Left colon (tissue), 2 donors: ENCODE results near the gene SHKBP1. TPM values are rescaled to one million over a fixed set of nuclear protein-coding genes. Genes with fewer than 3 reads are reported as not detected.
"Not testable (repeated sequence)": the region's sequence is repeated elsewhere in the genome, so short reads cannot be mapped to it uniquely, and the experiment has no call there.

Experiments
- ATAC-seq: fragments of 200-7000 bp; cut with Tn5 transposase; one replicate; pipeline ENCODE4 v1.9.1; 2020; ENCODE audit warnings: mild to moderate bottlenecking, moderate library complexity
- DNase-seq, 2 donors: peaks; one replicate each; pipeline ENCODE4 v3.0.0-alpha.2; 2020
- intact Hi-C, 2 donors: fragments of 100-400 bp; cut with DNase I in 1 of 2; cut with micrococcal nuclease in 1 of 2; formaldehyde crosslinking; loops; one replicate each; pipeline versions ENCODE4 v1.11.2 to v1.14.0; 2022; cut with DNase I, micrococcal nuclease
- total RNA-seq, 2 donors: library from RNA; stranded (reverse); fragmentation: NEBNext Ultra II Directional; extraction: Animal tissue kit (Norgen Biotek cat#: 25700); gene quantifications; one replicate each; pipeline ENCODE4 v1.2.1, GENCODE V29; 2021
- donor health status: DM: no; HTN: no; CAD: no.
- donor health status: DM: yes; HTN: yes; CAD: no.

SHKBP1 gene
- total RNA-seq, 2 donors from 2014 or later: 64.1 to 64.3 TPM

DNA sequence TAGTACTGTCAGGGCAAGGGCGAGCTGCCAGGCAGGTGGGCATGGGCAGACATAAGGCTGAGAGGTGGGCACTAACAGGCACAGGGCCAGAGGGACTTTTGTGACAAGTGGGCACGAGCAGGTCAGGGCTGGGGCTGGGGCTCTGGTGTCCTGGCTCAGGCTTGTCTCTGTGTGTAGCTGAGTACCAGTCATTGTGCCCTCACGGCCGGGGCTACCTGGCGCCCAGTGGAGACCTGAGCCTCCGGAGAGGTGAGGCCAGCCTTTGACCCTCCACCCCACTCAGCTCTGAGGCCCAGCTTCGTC lies 46.1 kb downstream of the SHKBP1 start:
- intact Hi-C loops: no loop called here
- DNase-seq: no peak

DNA sequence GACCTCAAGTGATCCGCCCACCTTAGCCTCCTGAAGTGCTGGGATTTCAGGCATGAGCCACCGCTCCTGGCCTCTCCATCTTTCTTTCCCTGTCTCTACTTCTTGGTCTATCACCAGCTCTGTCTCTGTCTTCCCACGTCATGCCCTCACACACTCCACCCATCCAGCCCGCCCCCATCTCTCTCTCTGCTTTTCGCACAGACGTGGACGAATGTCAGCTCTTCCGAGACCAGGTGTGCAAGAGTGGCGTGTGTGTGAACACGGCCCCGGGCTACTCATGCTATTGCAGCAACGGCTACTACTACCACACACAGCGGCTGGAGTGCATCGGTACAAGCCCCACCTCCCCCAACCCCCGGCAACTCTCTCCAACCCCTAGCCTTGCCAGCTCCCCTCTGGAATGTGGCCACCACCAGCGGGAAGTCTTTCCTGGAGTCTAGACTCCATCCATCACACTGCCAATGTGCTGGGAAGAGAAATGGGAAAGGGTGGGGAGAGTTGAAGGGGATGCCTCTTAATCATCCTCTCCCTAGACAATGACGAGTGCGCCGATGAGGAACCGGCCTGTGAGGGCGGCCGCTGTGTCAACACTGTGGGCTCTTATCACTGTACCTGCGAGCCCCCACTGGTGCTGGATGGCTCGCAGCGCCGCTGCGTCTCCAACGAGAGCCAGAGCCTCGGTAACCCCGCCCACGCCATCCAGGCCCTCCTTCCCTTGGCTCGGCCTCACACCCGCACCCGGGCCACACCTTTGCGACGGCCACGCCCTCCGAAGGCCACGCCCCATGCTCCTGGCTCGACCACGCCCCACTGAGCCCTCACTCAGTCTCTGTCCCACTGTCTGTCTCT lies 47.0 kb downstream of the SHKBP1 start:
- DNase-seq (peak; percentile 83 to 92), ATAC-seq (peak; percentile 96)
- intact Hi-C loops: no loop called here

More for the DNA sequence above, 46.1 kb downstream of the SHKBP1 start:
- ATAC-seq: no peak

DNA sequence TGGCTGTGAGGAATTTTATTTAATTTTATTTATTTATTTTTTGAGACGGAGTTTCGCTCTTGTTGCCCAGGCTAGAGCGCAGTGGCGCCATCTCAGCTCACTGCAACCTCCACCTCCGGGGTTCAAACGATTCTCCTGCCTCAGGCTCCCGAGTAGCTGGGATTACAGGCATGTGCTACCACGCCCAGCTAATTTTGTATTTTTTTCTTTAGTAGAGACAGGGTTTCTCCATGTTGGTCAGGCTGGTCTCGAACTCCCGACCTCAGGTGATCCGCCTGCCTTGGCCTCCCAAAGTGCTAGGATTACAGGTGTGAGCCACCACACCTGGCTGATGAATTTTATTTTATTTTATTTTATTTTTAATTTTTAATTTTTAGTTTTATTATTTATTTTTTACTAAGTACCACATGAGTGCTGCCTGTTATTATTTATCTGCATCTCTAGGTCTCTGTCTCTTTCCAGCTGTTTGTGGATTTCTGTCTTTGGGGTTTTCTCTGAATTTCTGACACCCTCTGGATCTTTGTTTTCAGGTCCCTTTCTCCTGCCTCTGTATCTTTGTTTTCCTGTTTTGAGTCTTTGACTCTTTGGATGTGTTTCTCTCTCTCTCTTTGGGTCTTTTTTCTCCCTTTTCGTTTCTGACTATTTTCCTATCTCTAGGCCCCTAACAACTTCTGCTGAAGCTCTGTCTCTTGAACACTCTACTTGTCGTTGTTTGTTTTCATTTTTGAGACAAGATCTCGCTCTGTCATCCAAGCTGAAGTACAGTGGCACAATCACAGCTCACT lies 47.9 kb downstream of the SHKBP1 start:
- ATAC-seq, DNase-seq, intact Hi-C loops: not testable (repeated sequence)

DNA sequence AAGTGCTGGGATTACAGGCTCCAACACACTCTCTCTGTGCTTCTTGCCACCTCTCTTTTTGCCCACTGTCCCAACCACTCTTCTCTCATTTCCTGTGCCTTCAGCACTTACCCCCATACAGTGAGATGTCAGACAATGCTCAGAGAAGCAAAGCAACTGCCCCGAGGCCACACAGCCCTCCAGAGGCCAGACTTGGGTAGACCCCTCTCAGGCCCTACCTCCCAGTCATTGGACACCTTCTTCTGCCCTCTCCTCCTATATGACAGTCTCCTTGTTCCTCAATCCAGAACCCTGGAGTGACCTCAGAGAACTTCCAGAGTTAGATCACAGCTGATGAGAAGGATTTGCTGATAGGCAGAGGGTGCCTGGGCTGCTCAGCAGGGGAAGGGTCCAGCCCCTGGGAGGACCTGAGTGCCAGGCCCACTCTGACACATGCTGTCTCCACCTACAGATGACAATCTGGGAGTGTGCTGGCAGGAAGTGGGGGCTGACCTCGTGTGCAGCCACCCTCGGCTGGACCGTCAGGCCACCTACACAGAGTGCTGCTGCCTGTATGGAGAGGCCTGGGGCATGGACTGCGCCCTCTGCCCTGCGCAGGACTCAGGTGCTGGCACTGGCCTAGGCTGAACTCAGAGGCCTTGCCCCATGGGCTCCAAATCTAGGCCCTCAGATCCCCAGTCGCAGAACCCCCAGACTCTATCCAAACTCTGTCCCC lies 48.9 kb downstream of the SHKBP1 start:
- intact Hi-C loops: no loop called here

DNA sequence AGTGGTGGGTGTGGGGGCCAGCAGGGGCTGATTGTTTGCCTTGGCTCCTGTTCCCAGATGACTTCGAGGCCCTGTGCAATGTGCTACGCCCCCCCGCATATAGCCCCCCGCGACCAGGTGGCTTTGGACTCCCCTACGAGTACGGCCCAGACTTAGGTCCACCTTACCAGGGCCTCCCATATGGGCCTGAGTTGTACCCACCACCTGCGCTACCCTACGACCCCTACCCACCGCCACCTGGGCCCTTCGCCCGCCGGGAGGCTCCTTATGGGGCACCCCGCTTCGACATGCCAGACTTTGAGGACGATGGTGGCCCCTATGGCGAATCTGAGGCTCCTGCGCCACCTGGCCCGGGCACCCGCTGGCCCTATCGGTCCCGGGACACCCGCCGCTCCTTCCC lies 50.2 kb downstream of the SHKBP1 start:
- ATAC-seq (no peak), DNase-seq (no peak)
- intact Hi-C loops: no loop called here

More for the DNA sequence above, 48.9 kb downstream of the SHKBP1 start:
- ATAC-seq (no peak), DNase-seq (no peak)

DNA sequence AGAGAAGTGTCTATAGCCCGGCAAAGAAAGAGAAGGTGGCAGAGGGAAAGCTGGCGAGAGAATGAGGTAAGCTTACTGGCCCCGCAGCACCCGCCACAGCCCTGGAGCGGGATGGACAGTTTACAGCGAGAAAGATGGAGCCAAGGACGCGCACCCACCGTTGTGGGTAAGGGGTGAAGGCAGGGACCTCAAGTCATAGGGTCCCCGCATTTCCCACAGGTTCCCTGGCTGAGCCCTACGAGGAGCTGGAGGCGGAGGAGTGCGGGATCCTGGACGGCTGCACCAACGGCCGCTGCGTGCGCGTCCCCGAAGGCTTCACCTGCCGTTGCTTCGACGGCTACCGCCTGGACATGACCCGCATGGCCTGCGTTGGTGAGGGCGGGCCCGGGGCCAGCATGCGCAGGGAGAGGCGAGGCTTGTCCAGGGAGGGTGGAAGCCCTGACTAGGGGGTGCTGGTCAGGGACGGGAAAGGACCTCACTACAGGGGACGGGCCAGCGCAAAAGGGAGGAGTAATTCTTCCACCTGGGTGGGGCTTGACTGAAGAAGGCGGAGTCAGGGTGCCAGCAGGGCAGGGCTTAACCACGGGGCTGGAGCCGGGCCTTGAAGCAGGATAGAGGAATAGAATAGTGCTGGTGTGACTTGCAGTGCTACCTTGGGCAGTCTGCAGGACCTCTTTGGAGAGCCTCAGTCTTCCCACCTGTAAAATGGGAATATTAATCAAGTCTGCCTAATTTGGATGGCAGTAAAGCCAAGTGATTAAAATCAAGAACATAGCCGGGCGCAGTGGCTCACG lies 51.0 kb downstream of the SHKBP1 start:
- DNase-seq (no peak), ATAC-seq (peak; percentile 16)
- intact Hi-C loops: no loop called here

DNA sequence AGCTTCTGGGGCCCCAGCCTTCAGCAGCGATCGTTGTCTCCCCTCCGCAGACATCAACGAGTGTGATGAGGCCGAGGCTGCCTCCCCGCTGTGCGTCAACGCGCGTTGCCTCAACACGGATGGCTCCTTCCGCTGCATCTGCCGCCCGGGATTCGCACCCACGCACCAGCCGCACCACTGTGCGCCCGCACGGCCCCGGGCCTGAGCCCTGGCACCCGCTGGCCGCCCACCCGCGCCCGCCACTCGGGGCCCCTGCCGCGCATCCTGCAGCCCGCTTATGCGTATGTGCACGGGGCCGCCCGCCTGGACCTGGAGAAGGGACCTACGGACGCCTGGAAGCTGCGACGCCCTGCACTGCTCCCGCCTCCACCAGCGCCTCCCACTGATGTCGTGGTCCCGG lies 52.7 kb downstream of the SHKBP1 start:
- intact Hi-C loops: no loop called here
- DNase-seq (no peak), ATAC-seq (no peak)

DNA sequence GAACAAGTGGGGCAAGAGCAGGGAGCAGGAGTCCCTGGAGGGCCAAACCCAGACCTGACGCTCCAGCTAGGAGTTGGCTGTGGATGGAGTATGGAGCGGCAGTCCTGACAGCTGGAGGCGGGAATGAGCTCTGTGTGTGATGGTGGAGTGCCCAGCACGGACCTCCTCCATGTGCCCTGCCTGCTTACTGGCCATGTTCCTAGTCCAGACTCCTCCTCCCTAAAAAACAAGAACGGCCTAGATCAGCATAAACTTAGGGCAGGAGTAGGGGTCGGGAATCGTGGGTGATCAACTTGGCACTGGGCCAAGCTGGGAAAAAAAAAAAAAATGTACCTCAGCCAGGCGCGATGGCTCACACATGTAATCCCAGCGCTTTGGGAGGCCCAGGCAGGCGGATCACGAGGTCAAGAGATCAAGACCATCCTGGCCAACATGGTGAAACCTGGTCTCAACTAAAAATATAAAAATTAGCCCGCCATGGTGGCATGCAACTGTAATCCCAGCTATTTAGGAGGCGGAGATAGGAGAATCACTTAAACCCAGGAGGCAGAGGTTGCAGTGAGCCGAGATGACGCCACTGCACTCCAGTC lies 54.0 kb downstream of the SHKBP1 start:
- DNase-seq (no peak), ATAC-seq (no peak)
- intact Hi-C loops: no loop called here

DNA sequence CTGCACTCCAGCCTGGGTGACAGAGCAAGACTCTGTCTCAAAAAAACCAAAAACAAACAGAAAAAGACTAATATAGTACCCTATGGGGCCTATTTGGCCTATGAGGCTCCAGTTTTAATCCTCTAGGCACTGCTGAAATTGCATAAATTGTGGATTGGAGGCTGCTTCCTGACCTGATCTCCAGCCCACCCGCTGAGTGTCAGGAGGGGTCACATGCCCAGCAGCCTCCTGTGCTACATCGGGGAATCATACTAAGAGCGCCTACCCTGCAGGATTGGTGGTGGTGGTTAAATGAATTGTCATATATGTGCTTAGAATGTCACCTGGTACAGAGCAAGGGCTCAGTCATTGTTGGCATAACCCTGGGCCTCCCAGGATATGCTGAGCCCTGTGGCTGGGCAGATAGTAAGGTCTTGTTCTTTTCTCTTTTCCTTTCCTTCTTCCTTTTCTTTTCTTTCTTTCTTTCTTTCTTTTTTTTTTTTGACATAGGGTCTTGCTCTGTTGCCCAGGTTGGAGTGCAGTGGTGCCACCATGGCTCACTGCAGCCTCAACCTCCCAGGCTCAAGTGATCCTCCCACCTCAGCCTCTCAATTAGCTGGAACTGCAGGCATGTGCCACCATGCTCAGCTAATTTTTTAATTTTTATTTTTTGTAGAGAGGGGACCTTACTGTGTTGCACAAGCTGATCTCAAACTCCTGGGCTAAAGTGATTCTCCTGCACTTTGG lies 55.8 kb downstream of the SHKBP1 start:
- intact Hi-C loops: no loop called here
- DNase-seq (no peak), ATAC-seq (no peak)

DNA sequence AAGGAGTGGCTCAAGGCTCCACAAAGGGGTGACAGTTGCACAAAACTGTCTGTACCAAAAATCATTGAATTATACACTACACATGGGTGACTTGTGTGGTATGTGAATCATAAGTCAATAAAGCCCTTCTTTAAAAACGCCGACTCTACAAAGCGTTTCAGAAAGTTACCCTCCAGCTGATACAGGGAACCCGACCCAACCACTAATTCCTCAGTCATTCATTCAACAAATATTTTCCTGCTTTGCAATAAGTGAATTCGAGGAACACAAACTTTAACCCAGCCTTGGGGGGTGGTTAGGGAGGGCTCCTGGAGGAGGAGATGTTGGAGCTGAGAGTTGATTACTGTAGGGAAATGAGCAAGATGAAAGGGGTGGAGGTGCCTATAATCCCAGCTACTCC lies 56.5 kb downstream of the SHKBP1 start:
- DNase-seq: no peak
- ATAC-seq: no peak
- intact Hi-C loops: no loop called here

DNA sequence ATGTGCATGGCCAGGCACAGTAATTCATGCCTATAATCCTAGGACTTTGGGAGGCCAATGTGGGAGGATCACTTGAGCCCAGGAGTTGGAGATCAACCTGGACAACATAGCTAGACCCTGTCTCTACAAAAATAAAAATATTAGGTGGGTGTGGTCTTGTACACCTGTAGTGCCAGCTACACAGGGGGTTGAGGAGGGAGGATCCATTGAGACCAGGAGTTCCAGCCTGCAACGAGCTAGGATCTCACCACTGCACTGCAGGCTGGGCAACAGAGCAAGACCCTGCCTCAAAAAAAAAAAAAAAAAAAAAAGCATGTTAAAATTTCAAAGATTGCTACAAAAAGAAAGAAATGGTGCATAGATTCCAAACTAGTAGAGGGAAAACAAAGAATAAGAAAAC lies 61.7 kb downstream of the SHKBP1 start:
- ATAC-seq (no peak), DNase-seq (no peak)
- intact Hi-C loops: no loop called here

DNA sequence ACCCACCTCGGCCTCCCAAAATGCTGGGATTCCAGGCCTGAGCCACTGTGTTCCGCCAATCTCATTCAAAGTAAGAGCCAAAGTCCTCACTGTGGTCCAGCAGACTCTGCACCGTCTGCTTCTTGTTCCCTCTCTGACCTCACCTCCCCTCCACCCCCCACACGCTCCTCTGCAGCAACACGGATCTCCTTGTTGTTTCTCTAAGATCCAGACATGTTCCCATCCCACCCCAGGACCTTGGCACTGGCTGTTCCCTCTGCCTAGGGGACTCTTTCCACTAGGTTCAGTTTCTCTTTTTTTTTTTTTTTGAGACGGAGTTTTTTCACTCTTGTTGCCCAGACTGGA lies 62.9 kb downstream of the SHKBP1 start:
- intact Hi-C loops: no loop called here
- DNase-seq (no peak), ATAC-seq (no peak)

DNA sequence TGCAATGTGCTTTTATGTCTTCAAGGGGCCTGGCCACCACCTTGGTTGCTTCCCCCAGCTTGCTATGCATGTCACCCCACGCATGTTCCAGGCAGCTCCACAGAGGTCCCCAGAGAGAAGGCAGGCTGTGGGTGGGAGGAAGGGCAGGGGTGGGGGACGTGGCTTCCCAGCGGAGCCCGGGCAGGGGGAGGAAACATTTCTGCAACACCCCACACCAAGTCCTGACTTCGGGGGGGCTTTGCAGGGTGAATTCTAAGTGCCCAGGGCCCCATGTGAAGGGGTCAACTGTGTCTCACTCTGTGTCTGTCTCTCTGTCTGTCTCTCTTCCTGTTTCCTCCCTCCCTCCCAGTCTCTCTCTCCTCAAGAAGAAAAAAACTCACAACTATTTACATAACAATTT lies 64.1 kb downstream of the SHKBP1 start:
- intact Hi-C loops: no loop called here
- ATAC-seq (no peak), DNase-seq (no peak)

Other genes with a start within 250 kb of the SHKBP1 start
- gene C19orf47, start 228.5 kb upstream of the SHKBP1 start, total RNA-seq: 10 to 100 TPM; 11.2 to 14.7 TPM
- gene PLD3, start 228.2 kb upstream of the SHKBP1 start, total RNA-seq: 100 to 1,000 TPM; 109 to 170 TPM
- gene HIPK4, start 186.7 kb upstream of the SHKBP1 start, total RNA-seq: under 1 TPM in 1 of 2 donors, not detected in 1; 0.11 TPM
- gene PRX, start 163.5 kb upstream of the SHKBP1 start, total RNA-seq: 1 to 10 TPM; 1.2 to 2.1 TPM
- gene SERTAD1, start 150.9 kb upstream of the SHKBP1 start, total RNA-seq: 10 to 100 TPM; 12.5 to 17.9 TPM
- gene SERTAD3, start 132.5 kb upstream of the SHKBP1 start, total RNA-seq: 10 to 100 TPM; 38.3 to 43.3 TPM
- gene BLVRB, start 111.1 kb upstream of the SHKBP1 start, total RNA-seq: 10 to 100 TPM; 77.4 to 79.6 TPM
- 1 to 10 TPM in 1 of 2 donors, under 1 TPM in 1; 0.15 to 1.2 TPM for gene SPTBN4, start 109.9 kb upstream of the SHKBP1 start, total RNA-seq
- gene LTBP4, start 24.5 kb downstream of the SHKBP1 start, total RNA-seq: 100 to 1,000 TPM; 183 to 192 TPM
- 10 to 100 TPM in 1 of 2 donors, 1 to 10 TPM in 1; 9.6 to 14.5 TPM for gene NUMBL, start 113.8 kb downstream of the SHKBP1 start, total RNA-seq
- gene COQ8B, start 140.0 kb downstream of the SHKBP1 start, total RNA-seq: 10 to 100 TPM; 28.5 to 41.5 TPM
- 10 to 100 TPM; 24.3 to 24.5 TPM for gene ITPKC, start 140.2 kb downstream of the SHKBP1 start, total RNA-seq
- 10 to 100 TPM; 12.1 to 12.4 TPM for gene ACTMAP, start 173.6 kb downstream of the SHKBP1 start, total RNA-seq
- gene SNRPA, start 174.3 kb downstream of the SHKBP1 start, total RNA-seq: 10 to 100 TPM; 43.4 to 68.0 TPM
- 1 to 10 TPM in 1 of 2 donors, not detected in 1; 1.7 TPM for gene MIA, start 198.6 kb downstream of the SHKBP1 start, total RNA-seq
- gene RAB4B, start 201.4 kb downstream of the SHKBP1 start, total RNA-seq: 10 to 100 TPM; 65.9 to 67.9 TPM
- gene EGLN2, start 222.3 kb downstream of the SHKBP1 start, total RNA-seq: 10 to 100 TPM; 95.3 to 96.9 TPM